Measurements from ENCODE around the gene COL5A3.

DNA sequence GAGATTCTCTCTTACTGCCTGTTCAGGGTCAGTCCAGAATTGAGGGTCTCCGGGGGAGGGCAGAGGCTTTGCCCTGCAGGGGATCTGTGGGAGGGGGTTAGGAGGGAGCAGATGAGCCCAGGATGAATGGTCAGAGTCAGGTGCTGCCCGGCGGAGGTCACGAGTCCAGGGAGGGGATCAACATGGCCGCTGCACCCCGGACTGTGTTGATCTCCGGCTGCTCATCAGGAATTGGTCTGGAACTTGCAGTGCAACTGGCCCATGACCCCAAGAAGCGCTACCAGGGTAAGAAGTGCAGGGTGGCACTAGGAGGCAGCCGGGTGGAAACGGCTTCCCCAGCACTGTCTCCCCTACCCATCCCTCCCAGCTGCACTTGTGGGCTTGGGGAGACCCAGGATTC is 3.0 kb upstream of the COL5A3 start, which contains the start of gene RDH8:
- TF ChIP-seq, protein P1, sequence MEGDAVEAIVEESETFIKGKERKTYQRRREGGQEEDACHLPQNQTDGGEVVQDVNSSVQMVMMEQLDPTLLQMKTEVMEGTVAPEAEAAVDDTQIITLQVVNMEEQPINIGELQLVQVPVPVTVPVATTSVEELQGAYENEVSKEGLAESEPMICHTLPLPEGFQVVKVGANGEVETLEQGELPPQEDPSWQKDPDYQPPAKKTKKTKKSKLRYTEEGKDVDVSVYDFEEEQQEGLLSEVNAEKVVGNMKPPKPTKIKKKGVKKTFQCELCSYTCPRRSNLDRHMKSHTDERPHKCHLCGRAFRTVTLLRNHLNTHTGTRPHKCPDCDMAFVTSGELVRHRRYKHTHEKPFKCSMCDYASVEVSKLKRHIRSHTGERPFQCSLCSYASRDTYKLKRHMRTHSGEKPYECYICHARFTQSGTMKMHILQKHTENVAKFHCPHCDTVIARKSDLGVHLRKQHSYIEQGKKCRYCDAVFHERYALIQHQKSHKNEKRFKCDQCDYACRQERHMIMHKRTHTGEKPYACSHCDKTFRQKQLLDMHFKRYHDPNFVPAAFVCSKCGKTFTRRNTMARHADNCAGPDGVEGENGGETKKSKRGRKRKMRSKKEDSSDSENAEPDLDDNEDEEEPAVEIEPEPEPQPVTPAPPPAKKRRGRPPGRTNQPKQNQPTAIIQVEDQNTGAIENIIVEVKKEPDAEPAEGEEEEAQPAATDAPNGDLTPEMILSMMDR (IDR thresholded peaks at IDR 0.05; ENCODE audit: low read depth, low read length, missing input control) = no peak
- TF ChIP-seq RAD21 (IDR thresholded peaks at IDR 0.05) = no peak
- TF ChIP-seq SP1 (IDR thresholded peaks at IDR 0.05) = no peak
- TF ChIP-seq REST (IDR thresholded peaks at IDR 0.05) = no peak
- TF ChIP-seq JUND (IDR thresholded peaks at IDR 0.05) = no peak
- TF ChIP-seq, protein P2, sequence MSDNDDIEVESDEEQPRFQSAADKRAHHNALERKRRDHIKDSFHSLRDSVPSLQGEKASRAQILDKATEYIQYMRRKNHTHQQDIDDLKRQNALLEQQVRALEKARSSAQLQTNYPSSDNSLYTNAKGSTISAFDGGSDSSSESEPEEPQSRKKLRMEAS (IDR thresholded peaks at IDR 0.05) = no peak
- TF ChIP-seq ZBTB33 (IDR thresholded peaks at IDR 0.05) = no peak
- TF ChIP-seq GABPA (IDR thresholded peaks at IDR 0.05 in 1 of 2, conservative IDR thresholded peaks at IDR 0.05 in 1 of 2) = no peak
- no peak for TF ChIP-seq EGR1 (IDR thresholded peaks at IDR 0.05; ENCODE audit: low read depth in 2 of 2)
- TF ChIP-seq YY1 (IDR thresholded peaks at IDR 0.05) = no peak
- TF ChIP-seq ATF3 (IDR thresholded peaks at IDR 0.05) = no peak
- no peak for TF ChIP-seq TAF1 (conservative IDR thresholded peaks at IDR 0.05)
